Lower leg skin (tissue), 3 donors: ENCODE measurements around the gene UBR4.

Experiments
- POLR2A ChIP-seq, 2 donors: fragments of 450-650 bp; IDR thresholded peaks; one replicate each; pipeline ENCODE4 v1.6.1; 2016 to 2017; ENCODE audit warnings: antibody characterized with exemption in 2 of 2, mild to moderate bottlenecking in 1 of 2, moderate library complexity in 1 of 2
- TF ChIP-seq, protein P1 (sequence below), 3 donors: fragments of 450-650 bp; IDR thresholded peaks; one replicate each; pipeline ENCODE4 v1.5.1; 2016; ENCODE audit warnings: antibody characterized with exemption in 3 of 3, mild to moderate bottlenecking in 3 of 3, moderate library complexity in 2 of 3

DNA sequence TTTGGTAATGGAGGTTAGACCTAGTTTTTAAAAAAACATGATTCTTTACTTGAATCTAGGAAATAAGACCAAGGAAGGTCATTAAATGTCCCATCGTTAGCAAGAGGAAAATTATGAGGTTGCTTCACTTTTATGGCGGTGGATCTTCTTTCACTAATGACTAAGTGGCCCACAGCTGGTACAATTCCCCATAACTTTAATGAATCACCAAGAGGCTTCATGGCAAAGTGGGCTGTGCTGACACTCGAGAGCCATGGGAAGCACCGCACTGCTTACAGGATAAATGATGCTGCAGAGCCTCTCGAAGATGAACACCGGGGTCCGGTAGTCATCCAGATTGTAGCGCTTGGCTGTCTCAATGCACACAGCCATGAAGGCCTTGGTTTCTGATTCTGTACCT lies 108.8 kb downstream of the UBR4 start:
- TF ChIP-seq, protein P1, sequence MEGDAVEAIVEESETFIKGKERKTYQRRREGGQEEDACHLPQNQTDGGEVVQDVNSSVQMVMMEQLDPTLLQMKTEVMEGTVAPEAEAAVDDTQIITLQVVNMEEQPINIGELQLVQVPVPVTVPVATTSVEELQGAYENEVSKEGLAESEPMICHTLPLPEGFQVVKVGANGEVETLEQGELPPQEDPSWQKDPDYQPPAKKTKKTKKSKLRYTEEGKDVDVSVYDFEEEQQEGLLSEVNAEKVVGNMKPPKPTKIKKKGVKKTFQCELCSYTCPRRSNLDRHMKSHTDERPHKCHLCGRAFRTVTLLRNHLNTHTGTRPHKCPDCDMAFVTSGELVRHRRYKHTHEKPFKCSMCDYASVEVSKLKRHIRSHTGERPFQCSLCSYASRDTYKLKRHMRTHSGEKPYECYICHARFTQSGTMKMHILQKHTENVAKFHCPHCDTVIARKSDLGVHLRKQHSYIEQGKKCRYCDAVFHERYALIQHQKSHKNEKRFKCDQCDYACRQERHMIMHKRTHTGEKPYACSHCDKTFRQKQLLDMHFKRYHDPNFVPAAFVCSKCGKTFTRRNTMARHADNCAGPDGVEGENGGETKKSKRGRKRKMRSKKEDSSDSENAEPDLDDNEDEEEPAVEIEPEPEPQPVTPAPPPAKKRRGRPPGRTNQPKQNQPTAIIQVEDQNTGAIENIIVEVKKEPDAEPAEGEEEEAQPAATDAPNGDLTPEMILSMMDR (IDR thresholded peaks at IDR 0.05) = no peak
- TF ChIP-seq POLR2A (IDR thresholded peaks at IDR 0.05) = no peak
